HL-60 (cell line): Measurements from ENCODE around the gene FOXO6.

Experiments
- DNase-seq, 2 experiments: peaks; one replicate each; pipeline ENCODE4 v3.0.0-alpha.2; 2010 to 2020; ENCODE audit warnings: low read depth in 1 of 2, low spot score in 1 of 2
- H3K27ac ChIP-seq: fragments of 250-450 bp; sonication (Bioruptor Pico); replicated peaks from 2 replicates; pipeline ENCODE4 v1.5.1; 2020; ENCODE audit warnings: mild to moderate bottlenecking, moderate library complexity
- H3K27me3 ChIP-seq: fragments of 250-450 bp; sonication (Bioruptor Pico); 2 replicates; pipeline ENCODE4 v1.5.1; 2021; ENCODE audit warnings: mild to moderate bottlenecking, moderate library complexity; ENCODE audit not compliant: insufficient read depth, poor library complexity, severe bottlenecking
- H3K4me3 ChIP-seq: replicated peaks from 2 replicates; pipeline ENCODE4 v1.5.1; 2011; ENCODE audit warnings: mild to moderate bottlenecking, control low read depth, low read length; ENCODE audit not compliant: insufficient read depth
- GABPA ChIP-seq: IDR thresholded peaks from 2 replicates; pipeline ENCODE4 v1.6.1; 2012; ENCODE audit warnings: low read depth
- POLR2AphosphoS5 ChIP-seq: IDR thresholded peaks from 2 replicates; pipeline ENCODE4 v1.6.1; 2012; ENCODE audit warnings: low read depth
- SPI1 ChIP-seq: IDR thresholded peaks from 2 replicates; pipeline ENCODE4 v1.6.1; 2012; ENCODE audit warnings: low read depth, mild to moderate bottlenecking, borderline replicate concordance
- TF ChIP-seq, protein P1 (sequence below): IDR thresholded peaks from 2 replicates; pipeline ENCODE4 v1.6.1; 2012; ENCODE audit warnings: low read depth; ENCODE audit not compliant: insufficient replicate concordance
- TF ChIP-seq, protein P2 (sequence below): IDR thresholded peaks from one replicate; pipeline ENCODE4 v1.5.1; 2011; ENCODE audit warnings: low read length, control low read depth, inconsistent platforms; ENCODE audit not compliant: insufficient read depth

FOXO6 gene

DNA sequence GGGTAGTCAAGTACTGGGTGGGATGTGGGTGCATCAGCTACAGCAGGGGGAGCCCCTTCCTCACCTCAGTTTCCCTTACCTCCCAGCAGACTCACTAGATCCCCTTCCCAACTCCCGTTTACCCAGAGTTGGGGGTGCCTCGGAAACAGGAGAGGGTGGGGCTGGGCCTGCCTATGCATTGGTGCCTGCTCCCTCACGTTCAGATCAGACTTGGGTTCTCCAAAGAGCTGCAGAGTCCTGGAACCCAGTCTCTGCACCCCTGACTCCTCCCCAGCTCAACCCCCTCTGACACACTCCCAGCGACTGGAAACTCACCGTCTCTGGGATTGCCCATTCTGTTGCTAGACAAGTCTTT, 6.0 kb downstream of the FOXO6 start:
- TF ChIP-seq, protein P1, sequence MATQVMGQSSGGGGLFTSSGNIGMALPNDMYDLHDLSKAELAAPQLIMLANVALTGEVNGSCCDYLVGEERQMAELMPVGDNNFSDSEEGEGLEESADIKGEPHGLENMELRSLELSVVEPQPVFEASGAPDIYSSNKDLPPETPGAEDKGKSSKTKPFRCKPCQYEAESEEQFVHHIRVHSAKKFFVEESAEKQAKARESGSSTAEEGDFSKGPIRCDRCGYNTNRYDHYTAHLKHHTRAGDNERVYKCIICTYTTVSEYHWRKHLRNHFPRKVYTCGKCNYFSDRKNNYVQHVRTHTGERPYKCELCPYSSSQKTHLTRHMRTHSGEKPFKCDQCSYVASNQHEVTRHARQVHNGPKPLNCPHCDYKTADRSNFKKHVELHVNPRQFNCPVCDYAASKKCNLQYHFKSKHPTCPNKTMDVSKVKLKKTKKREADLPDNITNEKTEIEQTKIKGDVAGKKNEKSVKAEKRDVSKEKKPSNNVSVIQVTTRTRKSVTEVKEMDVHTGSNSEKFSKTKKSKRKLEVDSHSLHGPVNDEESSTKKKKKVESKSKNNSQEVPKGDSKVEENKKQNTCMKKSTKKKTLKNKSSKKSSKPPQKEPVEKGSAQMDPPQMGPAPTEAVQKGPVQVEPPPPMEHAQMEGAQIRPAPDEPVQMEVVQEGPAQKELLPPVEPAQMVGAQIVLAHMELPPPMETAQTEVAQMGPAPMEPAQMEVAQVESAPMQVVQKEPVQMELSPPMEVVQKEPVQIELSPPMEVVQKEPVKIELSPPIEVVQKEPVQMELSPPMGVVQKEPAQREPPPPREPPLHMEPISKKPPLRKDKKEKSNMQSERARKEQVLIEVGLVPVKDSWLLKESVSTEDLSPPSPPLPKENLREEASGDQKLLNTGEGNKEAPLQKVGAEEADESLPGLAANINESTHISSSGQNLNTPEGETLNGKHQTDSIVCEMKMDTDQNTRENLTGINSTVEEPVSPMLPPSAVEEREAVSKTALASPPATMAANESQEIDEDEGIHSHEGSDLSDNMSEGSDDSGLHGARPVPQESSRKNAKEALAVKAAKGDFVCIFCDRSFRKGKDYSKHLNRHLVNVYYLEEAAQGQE, result no peak
- TF ChIP-seq SPI1, result no peak
- TF ChIP-seq GABPA, result no peak
- TF ChIP-seq POLR2AphosphoS5, result no peak
- TF ChIP-seq, protein P2, sequence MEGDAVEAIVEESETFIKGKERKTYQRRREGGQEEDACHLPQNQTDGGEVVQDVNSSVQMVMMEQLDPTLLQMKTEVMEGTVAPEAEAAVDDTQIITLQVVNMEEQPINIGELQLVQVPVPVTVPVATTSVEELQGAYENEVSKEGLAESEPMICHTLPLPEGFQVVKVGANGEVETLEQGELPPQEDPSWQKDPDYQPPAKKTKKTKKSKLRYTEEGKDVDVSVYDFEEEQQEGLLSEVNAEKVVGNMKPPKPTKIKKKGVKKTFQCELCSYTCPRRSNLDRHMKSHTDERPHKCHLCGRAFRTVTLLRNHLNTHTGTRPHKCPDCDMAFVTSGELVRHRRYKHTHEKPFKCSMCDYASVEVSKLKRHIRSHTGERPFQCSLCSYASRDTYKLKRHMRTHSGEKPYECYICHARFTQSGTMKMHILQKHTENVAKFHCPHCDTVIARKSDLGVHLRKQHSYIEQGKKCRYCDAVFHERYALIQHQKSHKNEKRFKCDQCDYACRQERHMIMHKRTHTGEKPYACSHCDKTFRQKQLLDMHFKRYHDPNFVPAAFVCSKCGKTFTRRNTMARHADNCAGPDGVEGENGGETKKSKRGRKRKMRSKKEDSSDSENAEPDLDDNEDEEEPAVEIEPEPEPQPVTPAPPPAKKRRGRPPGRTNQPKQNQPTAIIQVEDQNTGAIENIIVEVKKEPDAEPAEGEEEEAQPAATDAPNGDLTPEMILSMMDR, result no peak
- Histone ChIP-seq H3K27me3 (peaks cover 9% of the 10 kb centered on the region), H3K4me3 (no peak overlapping the region), H3K27ac (no peak overlapping the region)
- DNase-seq, result no peak

DNA sequence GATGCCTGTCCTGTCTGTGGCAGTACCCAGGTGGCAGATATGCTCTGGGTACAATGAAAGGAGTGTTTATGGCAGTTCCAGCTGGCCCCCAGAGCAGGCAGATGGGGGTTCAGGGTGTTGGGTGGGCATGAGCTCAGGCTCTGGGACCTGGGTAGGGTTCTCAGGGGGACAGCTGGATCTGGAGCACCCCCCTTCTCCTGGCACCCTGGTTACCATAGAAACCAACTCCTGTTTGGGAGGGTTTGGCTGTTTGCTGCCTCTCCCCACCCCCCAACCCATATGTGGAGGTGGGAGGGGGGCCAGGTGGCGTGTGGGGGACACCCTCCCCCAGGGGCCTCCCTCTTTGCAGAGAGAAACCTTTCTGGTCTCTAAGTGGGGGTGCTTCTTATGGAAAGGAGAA, 7.1 kb downstream of the FOXO6 start:
- no peak for DNase-seq
- H3K4me3 ChIP-seq, result no peak overlapping the region
- no peaks in the 10 kb centered on the region for H3K27me3 ChIP-seq
- no peak overlapping the region for H3K27ac ChIP-seq
- no peak for TF ChIP-seq POLR2AphosphoS5
- TF ChIP-seq GABPA, result no peak
- TF ChIP-seq, protein P2, result no peak
- TF ChIP-seq, protein P1, result no peak
- TF ChIP-seq SPI1, result no peak

DNA sequence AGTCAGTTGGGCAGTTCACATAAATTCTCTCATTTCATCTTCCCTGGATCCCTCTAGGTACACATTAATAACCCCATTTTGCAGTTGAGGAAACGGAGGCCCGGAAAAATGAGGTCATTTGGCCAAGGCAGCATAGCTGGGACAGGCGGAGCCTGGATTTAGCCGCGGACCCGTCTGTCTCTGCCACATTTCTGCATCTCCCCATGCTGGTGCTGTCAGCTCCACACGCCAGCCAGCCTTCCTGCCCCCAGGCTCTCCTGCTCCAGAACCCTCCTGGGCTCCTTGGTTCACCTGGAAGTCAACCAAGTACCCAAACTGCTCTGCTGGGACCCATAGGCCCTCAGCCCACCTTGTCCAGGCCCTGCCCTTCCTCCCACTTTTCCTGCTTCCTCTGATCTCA, 7.6 kb downstream of the FOXO6 start:
- TF ChIP-seq GABPA (no peak), POLR2AphosphoS5 (no peak), SPI1 (no peak)
- TF ChIP-seq, protein P1, result no peak
- TF ChIP-seq, protein P2, result no peak
- no peak for DNase-seq
- Histone ChIP-seq H3K27ac (no peak overlapping the region), H3K4me3 (no peak overlapping the region), H3K27me3 (no peaks in the 10 kb centered on the region)
